Progenitor cell of endocrine pancreas (in vitro differentiated cells): Measurements from ENCODE around the gene CD99L2. TPM values are rescaled to one million over a fixed set of nuclear protein-coding genes. Genes with fewer than 3 reads are reported as not detected.

ENCODE experiments used
- DNase-seq: peaks from one replicate; pipeline ENCODE4 v3.0.0; 2021; ENCODE audit warnings: low spot score; ENCODE audit not compliant: unreplicated experiment
- H3K27ac Mint-ChIP-seq: 2 replicates; pipeline ENCODE4 v1.8.0; 2021; ENCODE audit warnings: mild to moderate bottlenecking, moderate library complexity, mixed read lengths
- H3K27me3 Mint-ChIP-seq: 2 replicates; pipeline ENCODE4 v1.8.0; 2021; ENCODE audit warnings: mixed read lengths
- H3K36me3 Mint-ChIP-seq: 2 replicates; pipeline ENCODE4 v1.8.0; 2022; ENCODE audit warnings: mixed read lengths; ENCODE audit not compliant: insufficient read depth
- H3K4me1 Mint-ChIP-seq: 2 replicates; pipeline ENCODE4 v1.8.0; 2021; ENCODE audit warnings: low read depth, mixed read lengths
- H3K4me3 Mint-ChIP-seq: 2 replicates; pipeline ENCODE4 v1.8.0; 2021; ENCODE audit warnings: low read depth, mild to moderate bottlenecking, moderate library complexity, mixed read lengths
- H3K9me3 Mint-ChIP-seq: 2 replicates; pipeline ENCODE4 v1.8.0; 2021; ENCODE audit warnings: low read depth, mixed read lengths
- CTCF ChIP-seq: fragments of 200-600 bp; sonication (generic); IDR thresholded peaks from one replicate; pipeline ENCODE4 v1.5.0; 2021; ENCODE audit warnings: antibody characterized with exemption, mild to moderate bottlenecking; ENCODE audit not compliant: unreplicated experiment
- total RNA-seq: library from RNA; stranded (reverse); gene quantifications from 2 replicates; pipeline ENCODE4 v1.2.1, GENCODE V29; 2021

Gene CD99L2
- total RNA-seq, 1 donor from 2014 or later = 19.2 TPM

GRCh38 chrX:150730719-150731118 lies 167.7 kb downstream of the CD99L2 start:
- no peaks in the 10 kb centered on the region for H3K27me3 Mint-ChIP-seq
- no peak for DNase-seq
- no peak for TF ChIP-seq CTCF
- peaks cover 10% of the 10 kb centered on the region for H3K9me3 Mint-ChIP-seq
- H3K4me3 Mint-ChIP-seq = no peak overlapping the region
- H3K4me1 Mint-ChIP-seq = no peaks in the 10 kb centered on the region
- H3K27ac Mint-ChIP-seq = no peak overlapping the region
- peaks cover 10% of the 10 kb centered on the region for H3K36me3 Mint-ChIP-seq

GRCh38 chrX:150729956-150730355 lies 168.5 kb downstream of the CD99L2 start:
- H3K27ac Mint-ChIP-seq = no peak overlapping the region
- no peak overlapping the region for H3K4me3 Mint-ChIP-seq
- no peak for TF ChIP-seq CTCF
- peaks cover 8% of the 10 kb centered on the region for H3K36me3 Mint-ChIP-seq
- no peak for DNase-seq
- H3K9me3 Mint-ChIP-seq = peaks cover 12% of the 10 kb centered on the region
- no peaks in the 10 kb centered on the region for H3K4me1 Mint-ChIP-seq
- no peaks in the 10 kb centered on the region for H3K27me3 Mint-ChIP-seq

GRCh38 chrX:150719621-150720020 lies 178.8 kb downstream of the CD99L2 start:
- no peak for DNase-seq
- Mint-ChIP-seq H3K4me1 (peaks cover 4% of the 10 kb centered on the region), H3K4me3 (no peak overlapping the region), H3K9me3 (peaks cover 26% of the 10 kb centered on the region), H3K27me3 (no peaks in the 10 kb centered on the region), H3K36me3 (peaks cover 15% of the 10 kb centered on the region), H3K27ac (no peak overlapping the region)
- TF ChIP-seq CTCF = no peak

Other genes starting within 250 kb of the CD99L2 start
- 28.4 and 28.5 TPM in 2 replicates for gene MTMR1, start 205.3 kb downstream of the CD99L2 start, total RNA-seq
- 252 and 257 TPM in 2 replicates for gene HMGB3, start 84.7 kb upstream of the CD99L2 start, total RNA-seq